ENCODE data around the gene PYGM. TPM values are rescaled to one million over a fixed set of nuclear protein-coding genes. Genes with fewer than 3 reads are reported as not detected.

The PYGM gene
- total RNA-seq, 1 experiment from 2014 or later, result 1.6 TPM

DNA sequence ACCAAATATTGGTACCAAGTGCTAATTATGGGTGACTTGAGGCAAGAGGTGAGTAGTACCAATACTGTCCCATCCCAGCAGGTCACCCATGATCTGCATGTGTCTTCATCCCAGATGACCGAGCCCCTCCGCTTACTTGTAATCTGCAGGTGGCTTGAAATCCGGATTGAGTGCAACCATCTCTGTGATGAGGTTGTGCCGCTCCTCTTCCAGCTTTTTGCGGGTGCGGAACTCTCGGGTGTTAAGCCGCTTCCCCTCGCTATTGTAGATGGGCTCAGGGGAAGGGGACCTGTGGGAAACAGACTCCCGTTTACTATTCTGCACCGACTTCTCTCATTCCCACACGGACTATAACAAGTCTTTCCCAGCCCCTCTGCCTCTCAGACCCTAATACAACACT lies 10.3 kb upstream of the PYGM start:
- no peak for DNase-seq
- Histone ChIP-seq H3K4me2 (no peak overlapping the region), H3K27ac (no peak overlapping the region), H3K79me2 (ENCODE audit: low read depth) (peaks cover 70% of the 10 kb centered on the region), H3K4me1 (replicated peaks; ENCODE audit: insufficient read depth) (no peaks in the 10 kb centered on the region), H3K4me3 (no peak overlapping the region), H4K20me1 (ENCODE audit: insufficient read depth) (peaks cover 97% of the 10 kb centered on the region), H3K9me3 (ENCODE audit: insufficient read depth, low read depth) (no peaks in the 10 kb centered on the region), H3F3A (ENCODE audit: insufficient read depth, low read depth) (peaks cover 89% of the 10 kb centered on the region), H3K9me2 (ENCODE audit: insufficient read depth) (no peaks in the 10 kb centered on the region), H2AFZ (no peak overlapping the region), H3K27me3 (ENCODE audit: insufficient read depth, low read depth) (no peaks in the 10 kb centered on the region), H3K36me3 (ENCODE audit: low read depth) (peaks cover 78% of the 10 kb centered on the region)
- ChIA-PET POLR2A (ENCODE audit: unreplicated experiment) (interaction anchor here (0.6 kb wide), 1 partner anchor 36 kb away, joined by 5 read pairs; no protein-coding TSS in a partner anchor), CTCF (no interaction called here)
- intact Hi-C loops (cut with micrococcal nuclease; ENCODE audit: unreplicated experiment), result loop anchor here (10.0 kb wide), 1 partner anchor 245 kb away; the partner anchor contains the start of gene ARL2
- no TSS peak for BruUV-seq (replicated peaks)
- TF ChIP-seq EZH2 (IDR thresholded peaks at IDR 0.05; ENCODE audit: low read depth) (no peak), CTCF (conservative IDR thresholded peaks at IDR 0.05) (no peak)

- Histone ChIP-seq H3K27ac (no peak overlapping the region), H3K27me3 (ENCODE audit: insufficient read depth, low read depth) (no peaks in the 10 kb centered on the region), H3K9me3 (ENCODE audit: insufficient read depth, low read depth) (no peaks in the 10 kb centered on the region), H3K36me3 (ENCODE audit: low read depth) (peaks cover 79% of the 10 kb centered on the region), H3K4me1 (replicated peaks; ENCODE audit: insufficient read depth) (no peaks in the 10 kb centered on the region), H3K79me2 (ENCODE audit: low read depth) (peaks cover 62% of the 10 kb centered on the region), H4K20me1 (ENCODE audit: insufficient read depth) (peaks cover 97% of the 10 kb centered on the region), H2AFZ (no peak overlapping the region), H3F3A (ENCODE audit: insufficient read depth, low read depth) (peaks cover 89% of the 10 kb centered on the region), H3K9me2 (ENCODE audit: insufficient read depth) (no peaks in the 10 kb centered on the region), H3K4me3 (no peak overlapping the region), H3K4me2 (no peak overlapping the region)
- TF ChIP-seq EZH2 (IDR thresholded peaks at IDR 0.05; ENCODE audit: low read depth), result no peak
- no peak for TF ChIP-seq CTCF (conservative IDR thresholded peaks at IDR 0.05)
- ChIA-PET POLR2A (ENCODE audit: unreplicated experiment) (no interaction called here), CTCF (no interaction called here)
- intact Hi-C loops (cut with micrococcal nuclease; ENCODE audit: unreplicated experiment), result no loop called here
- DNase-seq, result no peak
- no TSS peak for BruUV-seq (replicated peaks)
Observed at GRCh38 chr11:64769283-64769682, 9.5 kb upstream of the PYGM start.

DNA sequence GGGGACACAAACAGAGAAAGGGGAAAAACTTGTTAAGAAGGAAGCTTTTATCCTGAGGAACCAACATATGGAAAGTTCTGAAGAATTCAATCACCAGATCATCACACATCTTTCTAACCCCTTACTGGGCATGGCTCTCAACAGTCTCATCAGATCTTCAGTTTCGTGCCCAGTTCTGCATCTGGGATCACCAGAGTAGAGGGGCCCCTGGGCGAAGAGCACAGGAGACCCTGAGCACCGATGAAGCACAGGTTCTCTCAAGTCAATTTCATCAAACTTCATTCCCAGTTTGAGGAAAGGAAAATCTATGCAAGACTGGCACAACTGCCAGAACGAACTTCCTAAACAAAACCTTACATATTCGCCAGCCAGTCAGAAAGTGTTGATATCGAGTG lies 8.5 kb upstream of the PYGM start:
- DNase-seq, result no peak
- Histone ChIP-seq H3K27ac (no peak overlapping the region), H2AFZ (no peak overlapping the region), H3K9me3 (ENCODE audit: insufficient read depth, low read depth) (no peaks in the 10 kb centered on the region), H3K4me1 (replicated peaks; ENCODE audit: insufficient read depth) (no peaks in the 10 kb centered on the region), H3F3A (ENCODE audit: insufficient read depth, low read depth) (peaks cover 90% of the 10 kb centered on the region), H3K9me2 (ENCODE audit: insufficient read depth) (no peaks in the 10 kb centered on the region), H3K27me3 (ENCODE audit: insufficient read depth, low read depth) (no peaks in the 10 kb centered on the region), H3K4me2 (no peak overlapping the region), H4K20me1 (ENCODE audit: insufficient read depth) (peaks cover 97% of the 10 kb centered on the region), H3K79me2 (ENCODE audit: low read depth) (peaks cover 52% of the 10 kb centered on the region), H3K36me3 (ENCODE audit: low read depth) (peaks cover 78% of the 10 kb centered on the region), H3K4me3 (no peak overlapping the region)
- intact Hi-C loops (cut with micrococcal nuclease; ENCODE audit: unreplicated experiment), result no loop called here
- no TSS peak for BruUV-seq (replicated peaks)
- POLR2A ChIA-PET (ENCODE audit: unreplicated experiment), result no interaction called here
- no peak for TF ChIP-seq CTCF (conservative IDR thresholded peaks at IDR 0.05)
- no peak for TF ChIP-seq EZH2 (IDR thresholded peaks at IDR 0.05; ENCODE audit: low read depth)
- CTCF ChIA-PET, result interaction anchor here (0.7 kb wide), 1 partner anchor 10 kb away, joined by 3 read pairs; the partner anchor contains the start of gene SF1
